ENCODE results near the gene HOGA1.

DNA sequence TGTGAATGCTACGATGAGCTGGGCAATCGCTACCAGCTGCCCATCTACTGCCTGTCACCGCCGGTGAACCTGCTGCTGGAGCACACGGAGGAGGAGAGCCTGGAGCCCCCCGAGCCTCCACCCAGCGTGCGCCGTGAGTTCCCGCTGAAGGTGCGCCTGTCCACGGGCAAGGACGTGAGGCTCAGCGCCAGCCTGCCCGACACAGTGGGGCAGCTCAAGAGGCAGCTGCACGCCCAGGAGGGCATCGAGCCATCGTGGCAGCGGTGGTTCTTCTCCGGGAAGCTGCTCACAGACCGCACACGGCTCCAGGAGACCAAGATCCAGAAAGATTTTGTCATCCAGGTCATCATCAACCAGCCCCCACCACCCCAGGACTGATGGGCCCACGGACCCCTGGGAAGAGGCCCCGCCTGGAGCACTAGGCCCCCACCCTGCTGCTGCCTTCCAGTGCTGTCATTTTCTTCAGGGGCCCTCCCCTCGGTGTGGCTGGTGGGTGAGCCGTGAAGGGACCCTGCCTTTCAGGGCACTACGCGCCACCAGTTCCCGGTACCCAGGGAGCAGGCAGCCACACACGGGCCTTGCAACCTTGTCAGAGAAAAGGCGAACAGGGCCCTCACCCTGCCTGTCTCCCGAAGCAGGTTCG is 13.9 kb upstream of the HOGA1 start:
- TF ChIP-seq JUND (IDR thresholded peaks at IDR 0.05) (no peak), POLR2AphosphoS5 (IDR thresholded peaks at IDR 0.05; ENCODE audit: low read depth, low read length) (no peak), RCOR1 (IDR thresholded peaks at IDR 0.05; ENCODE audit: low read length) (no peak)
- TF ChIP-seq, protein P1, sequence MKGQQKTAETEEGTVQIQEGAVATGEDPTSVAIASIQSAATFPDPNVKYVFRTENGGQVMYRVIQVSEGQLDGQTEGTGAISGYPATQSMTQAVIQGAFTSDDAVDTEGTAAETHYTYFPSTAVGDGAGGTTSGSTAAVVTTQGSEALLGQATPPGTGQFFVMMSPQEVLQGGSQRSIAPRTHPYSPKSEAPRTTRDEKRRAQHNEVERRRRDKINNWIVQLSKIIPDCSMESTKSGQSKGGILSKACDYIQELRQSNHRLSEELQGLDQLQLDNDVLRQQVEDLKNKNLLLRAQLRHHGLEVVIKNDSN (IDR thresholded peaks at IDR 0.05; ENCODE audit: borderline replicate concordance, low read depth): no peak
- TF ChIP-seq, protein P2, sequence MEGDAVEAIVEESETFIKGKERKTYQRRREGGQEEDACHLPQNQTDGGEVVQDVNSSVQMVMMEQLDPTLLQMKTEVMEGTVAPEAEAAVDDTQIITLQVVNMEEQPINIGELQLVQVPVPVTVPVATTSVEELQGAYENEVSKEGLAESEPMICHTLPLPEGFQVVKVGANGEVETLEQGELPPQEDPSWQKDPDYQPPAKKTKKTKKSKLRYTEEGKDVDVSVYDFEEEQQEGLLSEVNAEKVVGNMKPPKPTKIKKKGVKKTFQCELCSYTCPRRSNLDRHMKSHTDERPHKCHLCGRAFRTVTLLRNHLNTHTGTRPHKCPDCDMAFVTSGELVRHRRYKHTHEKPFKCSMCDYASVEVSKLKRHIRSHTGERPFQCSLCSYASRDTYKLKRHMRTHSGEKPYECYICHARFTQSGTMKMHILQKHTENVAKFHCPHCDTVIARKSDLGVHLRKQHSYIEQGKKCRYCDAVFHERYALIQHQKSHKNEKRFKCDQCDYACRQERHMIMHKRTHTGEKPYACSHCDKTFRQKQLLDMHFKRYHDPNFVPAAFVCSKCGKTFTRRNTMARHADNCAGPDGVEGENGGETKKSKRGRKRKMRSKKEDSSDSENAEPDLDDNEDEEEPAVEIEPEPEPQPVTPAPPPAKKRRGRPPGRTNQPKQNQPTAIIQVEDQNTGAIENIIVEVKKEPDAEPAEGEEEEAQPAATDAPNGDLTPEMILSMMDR (IDR thresholded peaks at IDR 0.05): no peak
